ENCODE results near the gene UBR3. TPM values are rescaled to one million over a fixed set of nuclear protein-coding genes. Genes with fewer than 3 reads are reported as not detected.
A peak's percentile ranks its signal among the peaks of the same experiment; 100 is the strongest.

Gene UBR3
- total RNA-seq, 6 experiments from 2014 or later = 30.1 to 46.3 (median 40.5) TPM

DNA sequence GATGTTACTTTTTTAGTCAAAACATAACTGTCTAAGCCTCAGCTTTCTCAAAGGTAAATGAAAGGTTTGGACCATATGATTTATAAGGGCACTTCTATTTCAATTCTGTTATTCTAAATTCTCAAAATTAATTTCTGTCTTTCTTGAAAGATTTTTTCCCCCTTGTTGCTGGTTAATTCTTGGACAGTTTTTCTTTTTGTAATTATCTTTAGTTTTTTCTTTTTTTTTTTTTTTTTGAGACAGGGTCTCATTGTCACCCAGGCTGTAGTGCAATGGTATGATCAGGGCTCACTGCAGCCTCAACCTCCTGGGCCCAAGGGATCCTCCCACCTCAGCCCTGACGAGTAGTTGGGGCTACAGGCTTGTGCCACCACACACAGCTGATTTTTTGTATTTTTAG is 229.6 kb downstream of the UBR3 start:
- H3K27me3 Mint-ChIP-seq (ENCODE audit: insufficient read depth) = no peaks in the 10 kb centered on the region; the same call in none of the 2 replicates
- DNase-seq = no peak
- H3K9me3 Mint-ChIP-seq = no peaks in the 10 kb centered on the region
- H3K4me3 Mint-ChIP-seq = no peak overlapping the region
- H3K36me3 Mint-ChIP-seq (ENCODE audit: low read depth) = peaks cover 15% of the 10 kb centered on the region; the same call in 1 of the 2 replicates
- H3K27ac Mint-ChIP-seq = no peak overlapping the region
- peaks cover 13% of the 10 kb centered on the region for H3K4me1 Mint-ChIP-seq (ENCODE audit: low read depth)
- TF ChIP-seq, protein P1, sequence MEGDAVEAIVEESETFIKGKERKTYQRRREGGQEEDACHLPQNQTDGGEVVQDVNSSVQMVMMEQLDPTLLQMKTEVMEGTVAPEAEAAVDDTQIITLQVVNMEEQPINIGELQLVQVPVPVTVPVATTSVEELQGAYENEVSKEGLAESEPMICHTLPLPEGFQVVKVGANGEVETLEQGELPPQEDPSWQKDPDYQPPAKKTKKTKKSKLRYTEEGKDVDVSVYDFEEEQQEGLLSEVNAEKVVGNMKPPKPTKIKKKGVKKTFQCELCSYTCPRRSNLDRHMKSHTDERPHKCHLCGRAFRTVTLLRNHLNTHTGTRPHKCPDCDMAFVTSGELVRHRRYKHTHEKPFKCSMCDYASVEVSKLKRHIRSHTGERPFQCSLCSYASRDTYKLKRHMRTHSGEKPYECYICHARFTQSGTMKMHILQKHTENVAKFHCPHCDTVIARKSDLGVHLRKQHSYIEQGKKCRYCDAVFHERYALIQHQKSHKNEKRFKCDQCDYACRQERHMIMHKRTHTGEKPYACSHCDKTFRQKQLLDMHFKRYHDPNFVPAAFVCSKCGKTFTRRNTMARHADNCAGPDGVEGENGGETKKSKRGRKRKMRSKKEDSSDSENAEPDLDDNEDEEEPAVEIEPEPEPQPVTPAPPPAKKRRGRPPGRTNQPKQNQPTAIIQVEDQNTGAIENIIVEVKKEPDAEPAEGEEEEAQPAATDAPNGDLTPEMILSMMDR (IDR thresholded peaks at IDR 0.05) = no peak

DNA sequence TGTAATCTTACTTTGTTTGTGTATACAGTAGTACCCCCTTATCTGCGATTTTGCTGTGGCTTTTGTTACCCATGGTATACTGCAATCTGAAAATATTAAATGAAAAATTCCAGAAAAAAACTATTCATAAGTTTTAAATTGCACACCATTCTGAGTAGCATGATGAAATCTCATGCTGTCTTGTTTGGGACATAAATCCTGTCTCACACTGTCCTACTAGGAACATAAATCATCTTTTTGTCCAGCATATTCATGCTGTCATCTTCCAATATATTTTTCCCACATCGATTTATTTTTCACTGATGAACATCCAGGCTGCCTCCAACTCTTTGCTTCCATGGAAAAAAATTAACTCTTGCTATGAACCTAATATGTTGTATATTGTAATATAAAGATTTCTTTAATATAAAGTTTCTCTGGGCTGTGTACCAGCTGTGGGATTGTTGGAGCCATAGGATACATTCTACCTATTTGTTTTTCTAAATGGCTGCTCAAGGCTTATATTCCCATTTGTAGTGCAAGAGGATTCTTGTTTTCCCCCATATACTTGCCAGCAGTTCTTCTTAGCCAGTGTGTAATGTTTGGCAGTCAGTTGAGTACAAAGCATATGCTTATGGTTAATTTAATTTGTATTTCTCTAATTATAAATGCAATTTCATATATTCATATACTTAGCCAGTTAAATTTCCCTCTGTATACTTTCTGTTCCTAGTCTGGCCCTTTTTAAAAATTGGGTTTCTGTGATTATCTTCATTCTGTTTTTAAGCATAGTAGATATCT is 236.4 kb downstream of the UBR3 start:
- no peak for DNase-seq
- Mint-ChIP-seq H3K36me3 (ENCODE audit: low read depth) (peaks cover 14% of the 10 kb centered on the region), H3K9me3 (no peaks in the 10 kb centered on the region), H3K4me1 (ENCODE audit: low read depth) (no peaks in the 10 kb centered on the region), H3K27ac (no peak overlapping the region), H3K27me3 (ENCODE audit: insufficient read depth) (no peaks in the 10 kb centered on the region), H3K4me3 (no peak overlapping the region)
- TF ChIP-seq, protein P1 (IDR thresholded peaks at IDR 0.05) = no peak

DNA sequence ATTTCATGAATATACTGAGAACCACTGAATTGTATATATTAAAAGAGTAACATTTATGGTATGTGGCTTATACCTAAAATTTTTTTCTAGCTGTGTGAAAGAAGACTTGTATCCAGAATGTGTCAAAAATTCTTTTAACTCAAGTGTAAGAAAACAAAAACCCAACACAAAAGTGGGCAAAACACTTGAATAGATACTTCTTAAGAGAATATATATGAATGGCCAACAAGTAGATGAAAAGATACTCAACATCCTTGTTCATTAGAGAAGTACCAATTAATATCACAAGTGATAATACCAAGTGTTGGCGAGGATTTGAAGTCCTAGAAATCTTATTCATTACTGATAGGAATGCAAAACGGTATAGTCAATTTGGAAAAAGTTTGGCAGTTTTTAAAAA is 243.5 kb downstream of the UBR3 start:
- Mint-ChIP-seq H3K4me1 (ENCODE audit: low read depth) (peaks cover 6% of the 10 kb centered on the region), H3K9me3 (peaks cover 8% of the 10 kb centered on the region; the same call in 1 of the 2 replicates), H3K27me3 (ENCODE audit: insufficient read depth) (no peaks in the 10 kb centered on the region), H3K27ac (no peak overlapping the region), H3K36me3 (ENCODE audit: low read depth) (peaks cover 50% of the 10 kb centered on the region), H3K4me3 (no peak overlapping the region)
- TF ChIP-seq, protein P1 (IDR thresholded peaks at IDR 0.05) = no peak
- no peak for DNase-seq

DNA sequence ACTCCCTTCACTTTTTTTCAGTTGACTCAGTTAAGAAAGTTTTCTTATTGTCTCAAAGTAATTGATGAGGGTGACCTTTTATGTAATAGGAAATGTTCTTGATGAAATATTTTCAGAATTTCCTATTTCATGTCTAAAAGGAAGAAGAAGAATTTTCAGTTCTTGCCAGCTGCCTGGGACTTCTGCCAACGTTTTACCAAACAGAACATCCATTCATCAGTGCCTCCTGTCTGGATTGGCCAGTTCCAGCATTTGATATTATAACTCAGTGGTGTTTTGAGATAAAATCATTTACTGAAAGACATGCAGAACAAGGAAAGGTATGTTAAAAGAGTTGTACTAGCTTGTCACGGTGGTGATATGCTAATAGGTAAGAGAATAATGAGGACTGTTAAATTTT is 246.0 kb downstream of the UBR3 start:
- peaks cover 50% of the 10 kb centered on the region for H3K36me3 Mint-ChIP-seq (ENCODE audit: low read depth)
- peak; percentile 16 for DNase-seq
- no peak overlapping the region for H3K27ac Mint-ChIP-seq
- H3K4me1 Mint-ChIP-seq (ENCODE audit: low read depth) = peaks cover 6% of the 10 kb centered on the region
- TF ChIP-seq, protein P1 (IDR thresholded peaks at IDR 0.05) = no peak
- no peak overlapping the region for H3K4me3 Mint-ChIP-seq
- peaks cover 8% of the 10 kb centered on the region; the same call in 1 of the 2 replicates for H3K9me3 Mint-ChIP-seq
- no peaks in the 10 kb centered on the region for H3K27me3 Mint-ChIP-seq (ENCODE audit: insufficient read depth)

DNA sequence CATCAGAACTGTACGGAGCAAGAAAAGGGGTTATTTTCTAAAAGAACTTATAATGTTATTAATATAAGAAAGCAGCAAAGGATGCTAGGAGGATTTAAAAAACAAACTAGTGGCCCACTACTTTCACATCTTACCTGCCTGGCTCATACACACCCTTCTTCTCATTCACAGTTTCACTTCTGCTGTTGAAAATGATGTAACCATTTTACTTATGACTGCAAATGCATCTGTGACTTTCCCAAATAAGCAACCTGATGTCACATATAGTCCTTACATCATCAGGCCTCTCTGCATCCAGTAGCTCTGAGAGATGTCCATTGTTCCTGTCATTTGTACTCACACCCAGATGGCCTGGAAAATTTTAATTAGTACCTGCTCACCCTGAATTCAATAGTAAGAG is 248.9 kb downstream of the UBR3 start:
- Mint-ChIP-seq H3K4me1 (ENCODE audit: low read depth) (peaks cover 6% of the 10 kb centered on the region), H3K4me3 (no peak overlapping the region), H3K9me3 (peaks cover 6% of the 10 kb centered on the region; the same call in 1 of the 2 replicates), H3K36me3 (ENCODE audit: low read depth) (peaks cover 22% of the 10 kb centered on the region), H3K27me3 (ENCODE audit: insufficient read depth) (no peaks in the 10 kb centered on the region), H3K27ac (no peak overlapping the region)
- DNase-seq = no peak
- TF ChIP-seq, protein P1 (IDR thresholded peaks at IDR 0.05) = no peak

All from HFFc6 (cell line).